GM21529 (cell line): ENCODE data around the gene ITPK1.

ENCODE experiments used
- ATAC-seq: cut with Tn5 transposase; IDR thresholded peaks from one replicate; pipeline ENCODE4 v1.9.1; 2021; ENCODE audit not compliant: unreplicated experiment

The ITPK1 gene

GRCh38 chr14:93030761-93031160 is 85.0 kb downstream of the ITPK1 start:
- no peak for ATAC-seq

GRCh38 chr14:93029911-93030508 is 85.7 kb downstream of the ITPK1 start:
- ATAC-seq: no peak

GRCh38 chr14:93029417-93029816 is 86.3 kb downstream of the ITPK1 start:
- ATAC-seq: no peak

- no peak for ATAC-seq
These were observed 87.0 kb downstream of the ITPK1 start for GRCh38 chr14:93028724-93029076.

GRCh38 chr14:93027810-93028723 is 87.7 kb downstream of the ITPK1 start:
- no peak for ATAC-seq

GRCh38 chr14:93026339-93026738 is 89.4 kb downstream of the ITPK1 start:
- no peak for ATAC-seq

GRCh38 chr14:93025055-93025454 is 90.7 kb downstream of the ITPK1 start:
- ATAC-seq: no peak

GRCh38 chr14:93024493-93024892 is 91.2 kb downstream of the ITPK1 start:
- no peak for ATAC-seq

GRCh38 chr14:93023802-93024434 is 91.8 kb downstream of the ITPK1 start:
- no peak for ATAC-seq

GRCh38 chr14:93023039-93023438 is 92.7 kb downstream of the ITPK1 start:
- no peak for ATAC-seq

- no peak for ATAC-seq
These were observed 95.8 kb downstream of the ITPK1 start for GRCh38 chr14:93019970-93020369.

- ATAC-seq: no peak
These were observed 96.3 kb downstream of the ITPK1 start for GRCh38 chr14:93019367-93019843.

- no peak for ATAC-seq
These were observed 97.4 kb downstream of the ITPK1 start for GRCh38 chr14:93018366-93018765.

- no peak for ATAC-seq
These were observed 97.8 kb downstream of the ITPK1 start for GRCh38 chr14:93017898-93018297.

- no peak for ATAC-seq
These were observed 98.4 kb downstream of the ITPK1 start for GRCh38 chr14:93017301-93017797.

GRCh38 chr14:93016275-93016845 is 99.4 kb downstream of the ITPK1 start:
- ATAC-seq: no peak

- no peak for ATAC-seq
These were observed 100.2 kb downstream of the ITPK1 start for GRCh38 chr14:93015505-93015904.

GRCh38 chr14:93015064-93015463 is 100.7 kb downstream of the ITPK1 start:
- ATAC-seq: no peak

GRCh38 chr14:93014058-93015023 is 101.4 kb downstream of the ITPK1 start:
- no peak for ATAC-seq
